ENCODE measurements around the gene PITPNC1.

DNA sequence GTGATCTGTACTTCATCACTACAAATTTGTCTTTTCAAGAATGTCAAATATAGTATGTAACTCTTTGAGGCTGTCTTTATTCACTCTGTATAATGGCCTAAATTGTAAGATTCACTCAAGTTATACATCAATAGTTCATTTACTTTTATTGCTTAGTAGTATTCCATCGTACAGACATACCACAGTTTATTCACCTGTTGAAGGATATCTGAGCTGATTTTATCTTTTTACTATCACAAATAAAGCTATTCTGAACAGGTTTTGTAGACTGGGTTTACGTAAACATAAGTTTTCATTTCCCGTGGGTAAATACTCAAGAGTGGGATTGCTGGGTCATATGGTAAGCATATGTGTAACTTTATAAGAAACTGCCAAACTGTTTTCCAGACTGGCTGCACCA lies 29.3 kb upstream of the PITPNC1 start:
- TF ChIP-seq RAD21 (conservative IDR thresholded peaks at IDR 0.05) = no peak
- no peak for TF ChIP-seq MXI1 (conservative IDR thresholded peaks at IDR 0.05; ENCODE audit: poor library complexity, severe bottlenecking)
- TF ChIP-seq, protein P1, sequence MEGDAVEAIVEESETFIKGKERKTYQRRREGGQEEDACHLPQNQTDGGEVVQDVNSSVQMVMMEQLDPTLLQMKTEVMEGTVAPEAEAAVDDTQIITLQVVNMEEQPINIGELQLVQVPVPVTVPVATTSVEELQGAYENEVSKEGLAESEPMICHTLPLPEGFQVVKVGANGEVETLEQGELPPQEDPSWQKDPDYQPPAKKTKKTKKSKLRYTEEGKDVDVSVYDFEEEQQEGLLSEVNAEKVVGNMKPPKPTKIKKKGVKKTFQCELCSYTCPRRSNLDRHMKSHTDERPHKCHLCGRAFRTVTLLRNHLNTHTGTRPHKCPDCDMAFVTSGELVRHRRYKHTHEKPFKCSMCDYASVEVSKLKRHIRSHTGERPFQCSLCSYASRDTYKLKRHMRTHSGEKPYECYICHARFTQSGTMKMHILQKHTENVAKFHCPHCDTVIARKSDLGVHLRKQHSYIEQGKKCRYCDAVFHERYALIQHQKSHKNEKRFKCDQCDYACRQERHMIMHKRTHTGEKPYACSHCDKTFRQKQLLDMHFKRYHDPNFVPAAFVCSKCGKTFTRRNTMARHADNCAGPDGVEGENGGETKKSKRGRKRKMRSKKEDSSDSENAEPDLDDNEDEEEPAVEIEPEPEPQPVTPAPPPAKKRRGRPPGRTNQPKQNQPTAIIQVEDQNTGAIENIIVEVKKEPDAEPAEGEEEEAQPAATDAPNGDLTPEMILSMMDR (IDR thresholded peaks at IDR 0.05; ENCODE audit: poor library complexity, severe bottlenecking) = no peak

All from neural cell (in vitro differentiated cells).